Measurements from ENCODE around the gene ABI3BP. TPM values are rescaled to one million over a fixed set of nuclear protein-coding genes. Genes with fewer than 3 reads are reported as not detected.

The ABI3BP gene
- total and polyA plus RNA-seq, 10 of the 15 experiments (the other 5 are each of a cell fraction or from before 2014, with no cell fraction given) = 0.03 to 0.42 (median 0.11) TPM; not detected in 4

- Histone ChIP-seq H3K27me3 (replicated peaks in 1 of 2; ENCODE audit: control insufficient read depth in 2 of 2, insufficient read depth in 2 of 2, low read length in 1 of 2) (no peaks in the 10 kb centered on the region), H3K36me3 (ENCODE audit: control insufficient read depth in 2 of 2, insufficient read depth in 2 of 2, low read length in 1 of 2) (no peaks in the 10 kb centered on the region), H4K20me1 (ENCODE audit: control insufficient read depth, insufficient read depth) (no peaks in the 10 kb centered on the region), H3K27ac (ENCODE audit: control insufficient read depth, insufficient read depth) (no peak overlapping the region), H3K79me2 (ENCODE audit: control insufficient read depth, insufficient read depth, low read length) (no peaks in the 10 kb centered on the region), H3K9ac (ENCODE audit: control insufficient read depth, insufficient read depth, low read length) (no peak overlapping the region), H3K4me2 (ENCODE audit: control insufficient read depth, insufficient read depth) (no peak overlapping the region), H3K9me3 (replicated peaks; ENCODE audit: control insufficient read depth, insufficient read depth, low read length) (no peaks in the 10 kb centered on the region), H3K4me1 (ENCODE audit: control insufficient read depth, insufficient read depth, low read length) (no peaks in the 10 kb centered on the region), H3K4me3 (no peak overlapping the region), H2AFZ (ENCODE audit: control insufficient read depth, low read depth, low read length) (no peak overlapping the region)
- in situ Hi-C loops (cut with MboI) = no loop called here
- ChIA-PET SMC1A (ENCODE audit: uncharacterized antibody, unreplicated experiment) (no interaction called here), POLR2A (no interaction called here), CTCF (no interaction called here), RAD21 (ENCODE audit: unreplicated experiment) (no interaction called here)
- DNase-seq (ENCODE audit: low read depth, low spot score) (no peak), ATAC-seq (no peak), FAIRE-seq (no peak)
- TF ChIP-seq GATAD2B (conservative IDR thresholded peaks at IDR 0.05; ENCODE audit: low read depth) = no peak
- no peak for TF ChIP-seq SIX5 (IDR thresholded peaks at IDR 0.05; ENCODE audit: low read depth, low read length, severe bottlenecking)
- no peak for TF ChIP-seq TAF1 (IDR thresholded peaks at IDR 0.05; ENCODE audit: borderline replicate concordance, low read depth, low read length)
- no peak for TF ChIP-seq NR2F1 (conservative IDR thresholded peaks at IDR 0.05)
- no peak for TF ChIP-seq STAT3 (IDR thresholded peaks at IDR 0.05; ENCODE audit: low read depth, low read length)
- TF ChIP-seq, protein P1, sequence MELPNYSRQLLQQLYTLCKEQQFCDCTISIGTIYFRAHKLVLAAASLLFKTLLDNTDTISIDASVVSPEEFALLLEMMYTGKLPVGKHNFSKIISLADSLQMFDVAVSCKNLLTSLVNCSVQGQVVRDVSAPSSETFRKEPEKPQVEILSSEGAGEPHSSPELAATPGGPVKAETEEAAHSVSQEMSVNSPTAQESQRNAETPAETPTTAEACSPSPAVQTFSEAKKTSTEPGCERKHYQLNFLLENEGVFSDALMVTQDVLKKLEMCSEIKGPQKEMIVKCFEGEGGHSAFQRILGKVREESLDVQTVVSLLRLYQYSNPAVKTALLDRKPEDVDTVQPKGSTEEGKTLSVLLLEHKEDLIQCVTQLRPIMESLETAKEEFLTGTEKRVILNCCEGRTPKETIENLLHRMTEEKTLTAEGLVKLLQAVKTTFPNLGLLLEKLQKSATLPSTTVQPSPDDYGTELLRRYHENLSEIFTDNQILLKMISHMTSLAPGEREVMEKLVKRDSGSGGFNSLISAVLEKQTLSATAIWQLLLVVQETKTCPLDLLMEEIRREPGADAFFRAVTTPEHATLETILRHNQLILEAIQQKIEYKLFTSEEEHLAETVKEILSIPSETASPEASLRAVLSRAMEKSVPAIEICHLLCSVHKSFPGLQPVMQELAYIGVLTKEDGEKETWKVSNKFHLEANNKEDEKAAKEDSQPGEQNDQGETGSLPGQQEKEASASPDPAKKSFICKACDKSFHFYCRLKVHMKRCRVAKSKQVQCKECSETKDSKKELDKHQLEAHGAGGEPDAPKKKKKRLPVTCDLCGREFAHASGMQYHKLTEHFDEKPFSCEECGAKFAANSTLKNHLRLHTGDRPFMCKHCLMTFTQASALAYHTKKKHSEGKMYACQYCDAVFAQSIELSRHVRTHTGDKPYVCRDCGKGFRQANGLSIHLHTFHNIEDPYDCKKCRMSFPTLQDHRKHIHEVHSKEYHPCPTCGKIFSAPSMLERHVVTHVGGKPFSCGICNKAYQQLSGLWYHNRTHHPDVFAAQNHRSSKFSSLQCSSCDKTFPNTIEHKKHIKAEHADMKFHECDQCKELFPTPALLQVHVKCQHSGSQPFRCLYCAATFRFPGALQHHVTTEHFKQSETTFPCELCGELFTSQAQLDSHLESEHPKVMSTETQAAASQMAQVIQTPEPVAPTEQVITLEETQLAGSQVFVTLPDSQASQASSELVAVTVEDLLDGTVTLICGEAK (IDR thresholded peaks at IDR 0.05; ENCODE audit: borderline replicate concordance) = no peak
- TF ChIP-seq EGR1 (IDR thresholded peaks at IDR 0.05; ENCODE audit: borderline replicate concordance in 1 of 2, low read depth in 2 of 2, low read length in 2 of 2) = no peak
- no peak for TF ChIP-seq JUNB (IDR thresholded peaks at IDR 0.05)
- TF ChIP-seq SIN3A (IDR thresholded peaks at IDR 0.05; ENCODE audit: low read depth, low read length) = no peak
- TF ChIP-seq, protein P2, sequence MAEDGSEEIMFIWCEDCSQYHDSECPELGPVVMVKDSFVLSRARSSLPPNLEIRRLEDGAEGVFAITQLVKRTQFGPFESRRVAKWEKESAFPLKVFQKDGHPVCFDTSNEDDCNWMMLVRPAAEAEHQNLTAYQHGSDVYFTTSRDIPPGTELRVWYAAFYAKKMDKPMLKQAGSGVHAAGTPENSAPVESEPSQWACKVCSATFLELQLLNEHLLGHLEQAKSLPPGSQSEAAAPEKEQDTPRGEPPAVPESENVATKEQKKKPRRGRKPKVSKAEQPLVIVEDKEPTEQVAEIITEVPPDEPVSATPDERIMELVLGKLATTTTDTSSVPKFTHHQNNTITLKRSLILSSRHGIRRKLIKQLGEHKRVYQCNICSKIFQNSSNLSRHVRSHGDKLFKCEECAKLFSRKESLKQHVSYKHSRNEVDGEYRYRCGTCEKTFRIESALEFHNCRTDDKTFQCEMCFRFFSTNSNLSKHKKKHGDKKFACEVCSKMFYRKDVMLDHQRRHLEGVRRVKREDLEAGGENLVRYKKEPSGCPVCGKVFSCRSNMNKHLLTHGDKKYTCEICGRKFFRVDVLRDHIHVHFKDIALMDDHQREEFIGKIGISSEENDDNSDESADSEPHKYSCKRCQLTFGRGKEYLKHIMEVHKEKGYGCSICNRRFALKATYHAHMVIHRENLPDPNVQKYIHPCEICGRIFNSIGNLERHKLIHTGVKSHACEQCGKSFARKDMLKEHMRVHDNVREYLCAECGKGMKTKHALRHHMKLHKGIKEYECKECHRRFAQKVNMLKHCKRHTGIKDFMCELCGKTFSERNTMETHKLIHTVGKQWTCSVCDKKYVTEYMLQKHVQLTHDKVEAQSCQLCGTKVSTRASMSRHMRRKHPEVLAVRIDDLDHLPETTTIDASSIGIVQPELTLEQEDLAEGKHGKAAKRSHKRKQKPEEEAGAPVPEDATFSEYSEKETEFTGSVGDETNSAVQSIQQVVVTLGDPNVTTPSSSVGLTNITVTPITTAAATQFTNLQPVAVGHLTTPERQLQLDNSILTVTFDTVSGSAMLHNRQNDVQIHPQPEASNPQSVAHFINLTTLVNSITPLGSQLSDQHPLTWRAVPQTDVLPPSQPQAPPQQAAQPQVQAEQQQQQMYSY (CRISPR knock-in tag; IDR thresholded peaks at IDR 0.05) = no peak
- no peak for TF ChIP-seq BCL11A (IDR thresholded peaks at IDR 0.05; ENCODE audit: low read depth, low read length)
- no peak for TF ChIP-seq CHD4 (IDR thresholded peaks at IDR 0.05)
- TF ChIP-seq TCF3 (IDR thresholded peaks at IDR 0.05; ENCODE audit: borderline replicate concordance, insufficient read depth, low read depth, low read length) = no peak
- TF ChIP-seq TARDBP (IDR thresholded peaks at IDR 0.05; ENCODE audit: borderline replicate concordance) = no peak
- no peak for TF ChIP-seq ZBED1 (IDR thresholded peaks at IDR 0.05; ENCODE audit: borderline replicate concordance)
- TF ChIP-seq ASH2L (IDR thresholded peaks at IDR 0.05; ENCODE audit: borderline replicate concordance, low read depth) = no peak
- TF ChIP-seq ZNF622 (IDR thresholded peaks at IDR 0.05) = no peak
- no peak for TF ChIP-seq MTA2 (IDR thresholded peaks at IDR 0.05; ENCODE audit: low read depth)
- TF ChIP-seq NRF1 (conservative IDR thresholded peaks at IDR 0.05; ENCODE audit: low read depth, low read length) = no peak
- no TSS peak for BruUV-seq (replicated peaks)
- WGBS (ENCODE audit: insufficient coverage, insufficient replicate concordance, low lambda C conversion rate, missing lambda C conversion rate) = 0% methylated on average over 1 of the region's 1 CpG
- intact Hi-C loops (cut with micrococcal nuclease; ENCODE audit: unreplicated experiment) = no loop called here
Measured at GRCh38 chr3:100936931-100937330, 56.3 kb downstream of the ABI3BP start.
